Prostate gland (tissue), 2 donors: Measurements from ENCODE around the gene CCDC167. TPM values are rescaled to one million over a fixed set of nuclear protein-coding genes. Genes with fewer than 3 reads are reported as not detected.

Experiments used
- DNase-seq: peaks from one replicate; pipeline ENCODE4 v3.0.0-alpha.2; 2019; ENCODE audit warnings: low spot score
- H3K27ac ChIP-seq, 2 donors: fragments of 200-600 bp; sonication (generic); 2 replicates each; pipeline ENCODE4 v1.5.1; 2017 to 2019
- H3K27me3 ChIP-seq: fragments of 200-600 bp; sonication (generic); replicated peaks from 2 replicates; pipeline ENCODE4 v1.5.1; 2019; ENCODE audit not compliant: insufficient read depth
- H3K36me3 ChIP-seq, 2 donors: fragments of 200-600 bp; sonication (generic); 1 replicate in 1 of 2; 2 replicates in 1 of 2; pipeline versions ENCODE4 v1.5.1 to v1.8.1; 2017 to 2019
- H3K4me1 ChIP-seq: fragments of 200-600 bp; sonication (generic); replicated peaks from 2 replicates; pipeline ENCODE4 v1.5.1; 2019
- H3K4me3 ChIP-seq, 2 donors: fragments of 200-600 bp; sonication (generic); 2 replicates each; pipeline ENCODE4 v1.5.1; 2017 to 2019
- H3K9me3 ChIP-seq: fragments of 200-600 bp; sonication (generic); 2 replicates; pipeline ENCODE4 v1.5.1; 2017
- POLR2A ChIP-seq: fragments of 450-650 bp; IDR thresholded peaks from one replicate; pipeline ENCODE4 v1.6.1; 2016; ENCODE audit warnings: antibody characterized with exemption, mild to moderate bottlenecking
- POLR2AphosphoS5 ChIP-seq: sonication (generic); formaldehyde crosslinking; IDR thresholded peaks from one replicate; pipeline ENCODE4 v1.6.1; 2017; ENCODE audit warnings: antibody characterized with exemption
- WGBS: methylation state at CpG from one replicate; pipeline ENCODE4 v1.1.5; 2018; 5-methylcytosine and 5-hydroxymethylcytosine counted together
- intact Hi-C: fragments of 100-400 bp; cut with DNase I; formaldehyde crosslinking; loops from one replicate; pipeline ENCODE4 v1.14.2; 2022
- total RNA-seq, 2 donors: library from RNA; depleted of rRNA; stranded (reverse); fragments of >200 nt; gene quantifications; one replicate each; pipeline ENCODE4 v1.1.0, GENCODE V29; 2016
- TF ChIP-seq, protein P1 (sequence below), 4 experiments: fragments of 200-600 bp in 2 of 4; fragments of 450-650 bp in 2 of 4; sonication (generic) in 2 of 4; IDR thresholded peaks; 1 replicate in 3 of 4; 2 replicates in 1 of 4; pipeline ENCODE4 v1.5.1; 2016 to 2019; ENCODE audit warnings: antibody characterized with exemption in 4 of 4, mild to moderate bottlenecking in 2 of 4, moderate library complexity in 2 of 4

Gene CCDC167
- total RNA-seq, 2 donors from 2014 or later: 46.9 to 54.6 TPM

DNA sequence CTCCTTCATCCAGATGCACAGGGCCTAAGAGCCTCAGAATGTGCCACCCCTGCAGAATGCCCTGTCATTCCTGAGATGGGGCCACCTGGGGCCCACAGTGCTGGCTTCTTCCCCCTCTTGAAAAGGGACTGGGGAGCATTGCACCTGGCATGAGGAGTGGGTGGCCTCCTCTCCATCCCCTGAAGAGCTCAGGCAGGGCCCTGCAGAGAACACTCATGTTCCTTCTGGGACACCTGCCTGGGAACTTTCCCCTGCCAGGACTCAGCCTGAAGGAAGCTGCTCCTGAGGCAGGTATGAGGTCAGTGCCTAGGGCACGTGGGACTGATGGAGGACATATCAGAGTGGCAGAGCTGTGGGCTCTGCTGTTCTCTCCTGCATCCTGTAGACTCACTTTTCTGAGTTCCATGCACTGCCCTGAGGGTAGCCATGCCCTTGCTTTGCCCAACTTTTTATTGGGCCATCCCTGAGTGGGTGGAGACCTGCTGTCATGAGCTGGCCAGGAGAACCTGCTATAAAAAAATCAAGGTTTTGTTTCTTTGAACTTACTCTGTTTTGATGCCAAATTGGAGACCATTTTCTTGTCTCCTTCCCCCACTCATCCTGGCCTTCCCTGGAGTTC is 19.5 kb downstream of the CCDC167 start:
- Histone ChIP-seq H3K27me3 (no peaks in the 10 kb centered on the region), H3K9me3 (no peaks in the 10 kb centered on the region), H3K4me1 (peaks cover 3% of the 10 kb centered on the region), H3K4me3 (no peak overlapping the region), H3K27ac (no peak overlapping the region), H3K36me3 (no peaks in the 10 kb centered on the region)
- no peak for DNase-seq
- TF ChIP-seq POLR2AphosphoS5 (no peak), POLR2A (no peak)
- TF ChIP-seq, protein P1, sequence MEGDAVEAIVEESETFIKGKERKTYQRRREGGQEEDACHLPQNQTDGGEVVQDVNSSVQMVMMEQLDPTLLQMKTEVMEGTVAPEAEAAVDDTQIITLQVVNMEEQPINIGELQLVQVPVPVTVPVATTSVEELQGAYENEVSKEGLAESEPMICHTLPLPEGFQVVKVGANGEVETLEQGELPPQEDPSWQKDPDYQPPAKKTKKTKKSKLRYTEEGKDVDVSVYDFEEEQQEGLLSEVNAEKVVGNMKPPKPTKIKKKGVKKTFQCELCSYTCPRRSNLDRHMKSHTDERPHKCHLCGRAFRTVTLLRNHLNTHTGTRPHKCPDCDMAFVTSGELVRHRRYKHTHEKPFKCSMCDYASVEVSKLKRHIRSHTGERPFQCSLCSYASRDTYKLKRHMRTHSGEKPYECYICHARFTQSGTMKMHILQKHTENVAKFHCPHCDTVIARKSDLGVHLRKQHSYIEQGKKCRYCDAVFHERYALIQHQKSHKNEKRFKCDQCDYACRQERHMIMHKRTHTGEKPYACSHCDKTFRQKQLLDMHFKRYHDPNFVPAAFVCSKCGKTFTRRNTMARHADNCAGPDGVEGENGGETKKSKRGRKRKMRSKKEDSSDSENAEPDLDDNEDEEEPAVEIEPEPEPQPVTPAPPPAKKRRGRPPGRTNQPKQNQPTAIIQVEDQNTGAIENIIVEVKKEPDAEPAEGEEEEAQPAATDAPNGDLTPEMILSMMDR (IDR thresholded peaks at IDR 0.05): no peak
- WGBS: 23% methylated on average over 1 of the region's 1 CpG
- intact Hi-C loops: loop anchor here (5.0 kb wide), 1 partner anchor 212 kb away; no protein-coding TSS in a partner anchor

DNA sequence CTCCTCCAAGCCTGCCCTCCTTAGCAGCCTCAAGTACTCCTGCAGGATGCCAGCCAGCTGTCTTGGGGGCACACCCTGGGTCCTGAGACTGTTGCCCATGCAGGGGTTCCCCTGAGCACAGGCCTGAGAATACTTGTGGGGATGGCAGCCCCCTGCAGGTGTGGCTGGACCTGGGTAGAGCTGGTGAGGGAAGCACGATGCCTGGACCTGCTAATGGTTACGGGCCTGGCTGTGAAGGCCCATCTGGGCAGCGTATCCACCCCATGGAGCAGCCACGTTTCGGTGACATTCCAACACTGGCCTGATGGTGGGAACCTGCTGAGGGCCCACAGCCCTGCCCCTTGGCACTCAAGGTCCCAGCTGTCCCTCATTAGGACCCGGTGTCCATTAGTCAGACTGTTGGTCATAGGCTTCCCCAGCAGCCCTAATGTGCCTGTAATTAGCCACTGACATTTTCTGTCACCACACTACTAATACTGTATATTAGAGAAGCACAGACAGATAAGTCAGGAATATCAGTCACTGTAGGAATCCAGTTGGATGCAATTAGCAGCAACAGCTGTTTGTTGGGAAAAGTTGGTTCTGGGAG is 20.3 kb downstream of the CCDC167 start:
- Histone ChIP-seq H3K4me3 (no peak overlapping the region), H3K4me1 (peaks cover 3% of the 10 kb centered on the region), H3K9me3 (no peaks in the 10 kb centered on the region), H3K27ac (no peak overlapping the region), H3K36me3 (no peaks in the 10 kb centered on the region), H3K27me3 (no peaks in the 10 kb centered on the region)
- 95% methylated on average over 6 of the region's 6 CpGs for WGBS
- TF ChIP-seq POLR2AphosphoS5 (no peak), POLR2A (no peak)
- TF ChIP-seq, protein P1 (IDR thresholded peaks at IDR 0.05): no peak
- intact Hi-C loops: no loop called here
- DNase-seq: no peak

DNA sequence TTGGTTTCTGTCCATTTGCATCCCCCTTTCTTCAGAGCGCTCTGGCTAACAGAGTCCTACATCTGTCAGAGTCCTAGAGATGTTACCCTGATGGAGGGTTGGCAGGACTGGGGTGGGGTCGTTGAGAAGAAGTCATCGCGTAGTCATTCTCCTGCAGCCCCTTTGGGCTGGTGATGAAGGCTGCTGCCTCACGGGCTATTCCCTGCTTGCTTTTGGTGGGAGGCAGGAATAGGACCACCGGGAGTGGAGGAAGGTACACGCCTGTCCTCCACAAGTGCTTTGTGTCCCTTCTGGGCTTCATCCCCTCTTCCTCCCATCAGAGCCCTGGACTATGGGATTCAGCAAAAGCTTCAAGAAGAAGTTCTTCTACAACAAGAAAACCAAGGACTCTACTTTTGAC is 20.9 kb downstream of the CCDC167 start:
- DNase-seq: no peak
- TF ChIP-seq POLR2A (no peak), POLR2AphosphoS5 (no peak)
- TF ChIP-seq, protein P1 (IDR thresholded peaks at IDR 0.05): no peak
- H3K4me1 ChIP-seq: peaks cover 3% of the 10 kb centered on the region
- no peak overlapping the region for H3K27ac ChIP-seq
- no peaks in the 10 kb centered on the region for H3K27me3 ChIP-seq
- no peaks in the 10 kb centered on the region for H3K36me3 ChIP-seq
- H3K4me3 ChIP-seq: no peak overlapping the region
- 93% methylated on average over 7 of the region's 7 CpGs for WGBS
- no peaks in the 10 kb centered on the region for H3K9me3 ChIP-seq
- intact Hi-C loops: no loop called here

DNA sequence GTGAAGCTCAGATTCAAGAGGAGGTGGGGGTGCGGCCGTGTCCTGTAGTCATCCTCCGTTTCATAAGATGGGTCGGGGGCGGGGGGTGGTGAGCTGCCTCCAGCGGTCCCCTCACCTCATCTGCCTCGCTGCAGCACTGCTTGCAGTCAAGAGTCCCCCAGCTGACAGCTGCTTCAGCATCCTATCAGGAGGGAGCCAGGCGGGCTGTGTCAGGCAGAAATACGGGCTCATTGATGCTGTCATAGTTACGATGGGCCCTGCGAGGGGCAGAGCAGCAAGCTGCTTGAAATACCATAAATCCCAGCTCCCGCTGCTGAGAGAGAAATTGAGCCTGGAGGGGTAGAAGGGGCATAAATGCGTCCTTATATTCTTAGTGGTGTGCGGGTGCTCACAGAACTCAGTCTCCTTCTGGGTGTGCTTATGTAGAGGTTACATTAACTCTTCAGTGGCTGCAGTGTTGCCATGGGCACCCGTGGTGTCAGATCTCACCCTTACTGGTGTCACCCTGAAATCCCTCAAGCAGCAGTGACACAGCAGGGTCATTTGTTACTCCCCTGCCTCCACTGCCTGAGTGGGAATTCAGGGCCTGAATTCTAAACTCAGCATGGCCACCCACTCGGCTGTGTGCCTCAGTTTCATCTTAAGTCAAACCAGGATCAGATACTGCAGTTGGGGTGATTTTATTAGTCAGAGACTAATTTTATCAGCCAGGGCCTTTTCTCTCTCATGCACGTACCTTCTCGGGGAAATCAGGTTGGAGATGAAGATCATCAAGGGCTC is 21.8 kb downstream of the CCDC167 start:
- intact Hi-C loops: no loop called here
- H3K4me1 ChIP-seq: peaks cover 10% of the 10 kb centered on the region
- DNase-seq: no peak
- H3K4me3 ChIP-seq: no peak overlapping the region
- H3K27ac ChIP-seq: no peak overlapping the region
- H3K9me3 ChIP-seq: no peaks in the 10 kb centered on the region
- H3K36me3 ChIP-seq: no peaks in the 10 kb centered on the region
- no peaks in the 10 kb centered on the region for H3K27me3 ChIP-seq
- 85% methylated on average over 18 of the region's 18 CpGs for WGBS
- TF ChIP-seq POLR2AphosphoS5 (no peak), POLR2A (no peak)
- TF ChIP-seq, protein P1 (IDR thresholded peaks at IDR 0.05): no peak
